DOHH2 (cell line): Measurements from ENCODE around the gene MRS2.

Experiments
- H3F3A ChIP-seq: fragments of 200-600 bp; sonication (generic), shearing (Covaris generic); 2 replicates; pipeline ENCODE4 v1.6.0; 2016; ENCODE audit warnings: antibody characterized with exemption, mild to moderate bottlenecking; ENCODE audit not compliant: control insufficient read depth, insufficient read depth
- H3K27ac ChIP-seq: fragments of 200-600 bp; sonication (generic); 2 replicates; pipeline ENCODE4 v1.5.1; 2014; ENCODE audit warnings: low read depth, mild to moderate bottlenecking, low read length, moderate library complexity
- H3K27me3 ChIP-seq: fragments of 200-600 bp; sonication (generic); 2 replicates; pipeline ENCODE4 v1.6.1; 2014; ENCODE audit warnings: mild to moderate bottlenecking, low read length, mixed read lengths; ENCODE audit not compliant: control insufficient read depth
- H3K36me3 ChIP-seq: fragments of 200-600 bp; sonication (generic); 2 replicates; pipeline ENCODE4 v1.6.1; 2014; ENCODE audit warnings: mild to moderate bottlenecking, low read length, moderate library complexity, mixed read lengths; ENCODE audit not compliant: control insufficient read depth
- H3K4me1 ChIP-seq: fragments of 200-600 bp; sonication (generic); 2 replicates; pipeline ENCODE4 v1.6.1; 2014; ENCODE audit warnings: mild to moderate bottlenecking, low read length, mixed read lengths; ENCODE audit not compliant: control insufficient read depth
- H3K4me2 ChIP-seq: fragments of 200-600 bp; sonication (generic); 2 replicates; pipeline ENCODE4 v1.6.0; 2014; ENCODE audit warnings: mild to moderate bottlenecking, low read length, moderate library complexity
- H3K4me3 ChIP-seq: fragments of 200-600 bp; sonication (generic); 2 replicates; pipeline ENCODE4 v1.5.1; 2014; ENCODE audit warnings: mild to moderate bottlenecking, low read length, mixed read lengths
- H3K79me2 ChIP-seq: fragments of 200-600 bp; sonication (generic); 2 replicates; pipeline ENCODE4 v1.6.1; 2014; ENCODE audit warnings: mild to moderate bottlenecking, low read length, mixed read lengths; ENCODE audit not compliant: control insufficient read depth
- H3K9me2 ChIP-seq: fragments of 200-600 bp; sonication (generic); replicated peaks from 2 replicates; pipeline ENCODE4 v1.6.1; 2014; ENCODE audit warnings: mild to moderate bottlenecking, low read length, mixed read lengths; ENCODE audit not compliant: control insufficient read depth
- H3K9me3 ChIP-seq: fragments of 200-600 bp; sonication (generic); 2 replicates; pipeline ENCODE4 v1.6.1; 2014; ENCODE audit warnings: antibody characterized with exemption, low read length, mixed read lengths; ENCODE audit not compliant: control insufficient read depth, insufficient read depth
- H4K20me1 ChIP-seq: fragments of 200-600 bp; sonication (generic); 2 replicates; pipeline ENCODE4 v1.6.0; 2014; ENCODE audit warnings: low read depth, mild to moderate bottlenecking, antibody characterized with exemption, low read length, moderate library complexity; ENCODE audit not compliant: control insufficient read depth, insufficient read depth
- EZH2phosphoT487 ChIP-seq: fragments of 200-600 bp; sonication (generic); IDR thresholded peaks from 2 replicates; pipeline ENCODE4 v1.6.1; 2017; ENCODE audit warnings: borderline replicate concordance, mild to moderate bottlenecking, antibody characterized with exemption, low read length, moderate library complexity, mixed read lengths
- TF ChIP-seq, protein P1 (sequence below): fragments of 200-600 bp; sonication (generic); IDR thresholded peaks from one replicate; pipeline ENCODE4 v1.5.1; 2014; ENCODE audit warnings: antibody characterized with exemption, mild to moderate bottlenecking, low read depth, low read length; ENCODE audit not compliant: poor library complexity, severe bottlenecking

The MRS2 gene

GRCh38 chr6:24387818-24388217, 14.9 kb upstream of the MRS2 start:
- Histone ChIP-seq H3K79me2 (no peaks in the 10 kb centered on the region), H3K36me3 (no peaks in the 10 kb centered on the region), H4K20me1 (no peaks in the 10 kb centered on the region), H3K9me3 (no peaks in the 10 kb centered on the region), H3K27ac (no peak overlapping the region), H3K9me2 (no peaks in the 10 kb centered on the region), H3K4me2 (no peak overlapping the region), H3K27me3 (0 out of 2 replicates have a peak, but pooled peaks cover 2% of the 10 kb centered on the region), H3K4me3 (no peak overlapping the region), H3F3A (no peaks in the 10 kb centered on the region), H3K4me1 (no peaks in the 10 kb centered on the region)
- TF ChIP-seq, protein P1, sequence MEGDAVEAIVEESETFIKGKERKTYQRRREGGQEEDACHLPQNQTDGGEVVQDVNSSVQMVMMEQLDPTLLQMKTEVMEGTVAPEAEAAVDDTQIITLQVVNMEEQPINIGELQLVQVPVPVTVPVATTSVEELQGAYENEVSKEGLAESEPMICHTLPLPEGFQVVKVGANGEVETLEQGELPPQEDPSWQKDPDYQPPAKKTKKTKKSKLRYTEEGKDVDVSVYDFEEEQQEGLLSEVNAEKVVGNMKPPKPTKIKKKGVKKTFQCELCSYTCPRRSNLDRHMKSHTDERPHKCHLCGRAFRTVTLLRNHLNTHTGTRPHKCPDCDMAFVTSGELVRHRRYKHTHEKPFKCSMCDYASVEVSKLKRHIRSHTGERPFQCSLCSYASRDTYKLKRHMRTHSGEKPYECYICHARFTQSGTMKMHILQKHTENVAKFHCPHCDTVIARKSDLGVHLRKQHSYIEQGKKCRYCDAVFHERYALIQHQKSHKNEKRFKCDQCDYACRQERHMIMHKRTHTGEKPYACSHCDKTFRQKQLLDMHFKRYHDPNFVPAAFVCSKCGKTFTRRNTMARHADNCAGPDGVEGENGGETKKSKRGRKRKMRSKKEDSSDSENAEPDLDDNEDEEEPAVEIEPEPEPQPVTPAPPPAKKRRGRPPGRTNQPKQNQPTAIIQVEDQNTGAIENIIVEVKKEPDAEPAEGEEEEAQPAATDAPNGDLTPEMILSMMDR, result no peak
- TF ChIP-seq EZH2phosphoT487, result no peak

- H3K36me3 ChIP-seq, result no peaks in the 10 kb centered on the region
- H3K4me2 ChIP-seq, result no peak overlapping the region
These were observed 11.5 kb upstream of the MRS2 start for GRCh38 chr6:24391208-24391607.

DNA sequence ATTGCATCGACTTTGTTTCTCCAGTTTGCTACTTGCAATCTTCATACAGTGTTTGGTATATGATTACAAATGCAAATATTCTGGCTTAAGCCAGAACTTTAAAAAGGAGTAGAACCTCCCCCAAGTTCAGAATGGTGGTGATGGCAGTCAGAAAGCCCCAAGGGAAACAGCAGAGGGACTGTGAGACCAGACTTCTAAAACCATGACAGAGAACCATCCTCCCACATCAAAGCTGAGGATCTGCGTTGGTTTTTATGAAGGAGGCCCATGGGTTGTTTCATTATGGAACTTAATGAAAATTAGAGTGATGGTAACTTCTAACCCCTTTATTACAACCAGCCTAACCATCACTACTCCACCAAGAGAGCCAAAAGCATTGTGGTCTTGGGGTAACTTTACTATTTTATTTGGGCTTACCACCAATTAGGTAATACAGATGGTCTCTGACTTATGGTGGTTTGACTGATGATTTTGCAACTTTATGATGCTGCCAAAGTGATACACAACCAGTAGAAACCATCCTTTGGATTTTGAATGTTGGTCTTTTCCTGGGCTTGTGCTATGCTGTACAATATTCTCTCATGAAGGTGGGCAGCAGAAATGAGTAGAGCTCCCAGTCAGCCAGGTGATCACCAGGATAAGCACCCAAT, 10.9 kb upstream of the MRS2 start:
- Histone ChIP-seq H3K36me3 (no peaks in the 10 kb centered on the region), H4K20me1 (no peaks in the 10 kb centered on the region), H3K27me3 (0 out of 2 replicates have a peak, but pooled peaks cover 2% of the 10 kb centered on the region), H3F3A (no peaks in the 10 kb centered on the region), H3K79me2 (no peaks in the 10 kb centered on the region), H3K4me3 (no peak overlapping the region), H3K9me3 (peaks cover 10% of the 10 kb centered on the region), H3K9me2 (no peaks in the 10 kb centered on the region), H3K4me1 (no peaks in the 10 kb centered on the region), H3K4me2 (no peak overlapping the region), H3K27ac (no peak overlapping the region)
- TF ChIP-seq EZH2phosphoT487, result no peak
- TF ChIP-seq, protein P1, result no peak

More at GRCh38 chr6:24391208-24391607, 11.5 kb upstream of the MRS2 start:
- Histone ChIP-seq H3K9me2 (no peaks in the 10 kb centered on the region), H3K79me2 (no peaks in the 10 kb centered on the region), H3K4me1 (no peaks in the 10 kb centered on the region), H3K27ac (no peak overlapping the region), H3F3A (no peaks in the 10 kb centered on the region), H3K27me3 (0 out of 2 replicates have a peak, but pooled peaks cover 2% of the 10 kb centered on the region), H3K9me3 (peaks cover 3% of the 10 kb centered on the region; the same call in 1 of the 2 replicates), H4K20me1 (no peaks in the 10 kb centered on the region), H3K4me3 (no peak overlapping the region)
- no peak for TF ChIP-seq EZH2phosphoT487
- TF ChIP-seq, protein P1, result no peak
